SK-N-MC (cell line): Measurements from ENCODE around the gene ABCG2.
"Not testable (repeated sequence)": the region's sequence is repeated elsewhere in the genome, so short reads cannot be mapped to it uniquely, and the experiment has no call there.

ENCODE experiments used
- DNase-seq: peaks from one replicate; pipeline ENCODE4 v3.0.0-alpha.2; 2011; ENCODE audit warnings: low read depth, low spot score
- H3K27ac ChIP-seq: fragments of 200-600 bp; sonication (generic); 2 replicates; pipeline ENCODE4 v1.5.1; 2016; ENCODE audit warnings: mixed run types
- H3K36me3 ChIP-seq: fragments of 200-600 bp; sonication (generic); 2 replicates; pipeline ENCODE4 v1.6.1; 2017; ENCODE audit warnings: antibody characterized with exemption, low read length, mixed read lengths; ENCODE audit not compliant: insufficient read depth
- H3K4me3 ChIP-seq: fragments of 200-600 bp; sonication (generic); 2 replicates; pipeline ENCODE4 v1.5.1; 2016
- H3K9ac ChIP-seq: fragments of 200-600 bp; sonication (generic); 2 replicates; pipeline ENCODE4 v1.8.0; 2017; ENCODE audit warnings: mixed run types, mixed read lengths; ENCODE audit not compliant: insufficient read length
- H3K9me3 ChIP-seq: fragments of 200-600 bp; sonication (generic); 2 replicates; pipeline ENCODE4 v1.6.1; 2017; ENCODE audit warnings: low read depth, mild to moderate bottlenecking, antibody characterized with exemption, low read length, moderate library complexity, mixed read lengths
- EZH2 ChIP-seq: fragments of 200-600 bp; sonication (generic); IDR thresholded peaks from one replicate; pipeline ENCODE4 v1.6.1; 2017; ENCODE audit warnings: antibody characterized with exemption
- FOXP2 ChIP-seq: optimal IDR thresholded peaks from 2 replicates; pipeline ENCODE3; 2011; ENCODE audit warnings: mild to moderate bottlenecking, moderate library complexity; ENCODE audit not compliant: insufficient read depth; ENCODE audit errors: extremely low read length, control extremely low read depth
- POLR2AphosphoS5 ChIP-seq: IDR thresholded peaks from 2 replicates; pipeline ENCODE4 v1.6.1; 2012; ENCODE audit warnings: mild to moderate bottlenecking, low read depth, low read length, borderline replicate concordance

ABCG2 gene

GRCh38 chr4:88177983-88178625 is 19.7 kb upstream of the ABCG2 start:
- Histone ChIP-seq H3K9me3 (peaks cover 6% of the 10 kb centered on the region; the same call in 1 of the 2 replicates), H3K4me3 (peak overlapping the region; percentile 44), H3K27ac (peak overlapping the region; percentile 75), H3K36me3 (no peaks in the 10 kb centered on the region), H3K9ac (no peak overlapping the region)
- TF ChIP-seq FOXP2 (no peak), EZH2 (no peak), POLR2AphosphoS5 (no peak)
- DNase-seq = peak; percentile 69

- Histone ChIP-seq H3K36me3 (no peaks in the 10 kb centered on the region), H3K9ac (no peak overlapping the region), H3K27ac (no peak overlapping the region), H3K9me3 (no peaks in the 10 kb centered on the region), H3K4me3 (no peak overlapping the region)
- TF ChIP-seq POLR2AphosphoS5 (no peak), EZH2 (no peak), FOXP2 (no peak)
- DNase-seq = no peak
These were observed 14.5 kb upstream of the ABCG2 start for GRCh38 chr4:88172987-88173386.

GRCh38 chr4:88171206-88171605 is 12.8 kb upstream of the ABCG2 start:
- no peak overlapping the region for H3K4me3 ChIP-seq
- no peaks in the 10 kb centered on the region for H3K36me3 ChIP-seq
- no peak overlapping the region for H3K9ac ChIP-seq
- TF ChIP-seq FOXP2 (no peak), EZH2 (no peak)
- no peak overlapping the region for H3K27ac ChIP-seq
- no peaks in the 10 kb centered on the region for H3K9me3 ChIP-seq
- DNase-seq = no peak

GRCh38 chr4:88169298-88169697 is 10.9 kb upstream of the ABCG2 start:
- Histone ChIP-seq H3K9me3 (no peaks in the 10 kb centered on the region), H3K36me3 (no peaks in the 10 kb centered on the region), H3K4me3 (no peak overlapping the region), H3K27ac (no peak overlapping the region), H3K9ac (no peak overlapping the region)
- no peak for TF ChIP-seq FOXP2
- no peak for TF ChIP-seq EZH2
- TF ChIP-seq POLR2AphosphoS5 = no peak
- no peak for DNase-seq

- no peak overlapping the region for H3K27ac ChIP-seq
These were observed 8.2 kb upstream of the ABCG2 start for GRCh38 chr4:88166608-88167007.

GRCh38 chr4:88163336-88163735 is 4.9 kb upstream of the ABCG2 start:
- Histone ChIP-seq H3K9ac (no peak overlapping the region), H3K9me3 (no peaks in the 10 kb centered on the region), H3K27ac (no peak overlapping the region), H3K36me3 (no peaks in the 10 kb centered on the region), H3K4me3 (no peak overlapping the region)
- TF ChIP-seq FOXP2 = no peak
- TF ChIP-seq EZH2 = no peak
- no peak for TF ChIP-seq POLR2AphosphoS5
- DNase-seq = no peak

More at GRCh38 chr4:88166608-88167007, 8.2 kb upstream of the ABCG2 start:
- no peaks in the 10 kb centered on the region for H3K9me3 ChIP-seq
- no peak for DNase-seq
- H3K9ac ChIP-seq = no peak overlapping the region
- no peak overlapping the region for H3K4me3 ChIP-seq
- TF ChIP-seq EZH2 (no peak), FOXP2 (no peak), POLR2AphosphoS5 (no peak)
- H3K36me3 ChIP-seq = no peaks in the 10 kb centered on the region

- Histone ChIP-seq H3K27ac (no peak overlapping the region), H3K4me3 (no peak overlapping the region), H3K9me3 (no peaks in the 10 kb centered on the region), H3K9ac (no peak overlapping the region), H3K36me3 (no peaks in the 10 kb centered on the region)
- TF ChIP-seq EZH2 (no peak), POLR2AphosphoS5 (no peak), FOXP2 (no peak)
- no peak for DNase-seq
These were observed 4.2 kb upstream of the ABCG2 start for GRCh38 chr4:88162626-88163025.

GRCh38 chr4:88159229-88159725 is 838 bp upstream of the ABCG2 start:
- DNase-seq = no peak
- Histone ChIP-seq H3K9me3 (no peaks in the 10 kb centered on the region), H3K9ac (no peak overlapping the region), H3K36me3 (no peaks in the 10 kb centered on the region), H3K27ac (no peak overlapping the region), H3K4me3 (peak overlapping the region; percentile 86)
- TF ChIP-seq FOXP2 = no peak
- TF ChIP-seq EZH2 = no peak
- no peak for TF ChIP-seq POLR2AphosphoS5

- Histone ChIP-seq H3K36me3 (no peaks in the 10 kb centered on the region), H3K4me3 (peak overlapping the region; percentile 86), H3K9me3 (no peaks in the 10 kb centered on the region), H3K27ac (no peak overlapping the region), H3K9ac (peak overlapping the region; percentile 43)
- no peak for TF ChIP-seq FOXP2
- TF ChIP-seq EZH2 = no peak
- TF ChIP-seq POLR2AphosphoS5 = no peak
- no peak for DNase-seq
These were observed 376 bp downstream of the ABCG2 start for GRCh38 chr4:88158038-88158488.

GRCh38 chr4:88152331-88152730 is 6.1 kb downstream of the ABCG2 start:
- H3K4me3 ChIP-seq, H3K27ac ChIP-seq, DNase-seq, H3K9ac ChIP-seq, H3K9me3 ChIP-seq, H3K36me3 ChIP-seq: not testable (repeated sequence)
